A673 (cell line): ENCODE data around the gene P4HB. TPM values are rescaled to one million over a fixed set of nuclear protein-coding genes. Genes with fewer than 3 reads are reported as not detected.

Experiments used
- BruUV-seq: library from RNA; stranded (reverse); fragments of 400-500 nt; replicated peaks from 2 replicates; lab custom pipeline; 2021; lab: Mats Ljungman, UMichigan
- CTCF ChIA-PET: fragments of 300-600 bp; sonication (Branson Sonifier 250); formaldehyde crosslinking; loops from one replicate; lab custom pipeline; 2022; ENCODE audit warnings: antibody characterized with exemption; lab: Charles Lee
- POLR2A ChIA-PET: fragments of 300-600 bp; sonication (Branson Sonifier 250); formaldehyde crosslinking; loops from one replicate; lab custom pipeline; 2022; ENCODE audit warnings: antibody characterized with exemption; ENCODE audit not compliant: low non-redundant PET; lab: Charles Lee
- DNase-seq: peaks from one replicate; pipeline ENCODE4 v3.0.0-alpha.2; 2015; ENCODE audit warnings: low spot score
- H3K27ac ChIP-seq: fragments of 200-600 bp; sonication (generic); 2 replicates; pipeline ENCODE4 v1.5.1; 2016; ENCODE audit warnings: mixed run types, low read depth, mild to moderate bottlenecking, mixed read lengths, antibody characterized with exemption, low read length; ENCODE audit not compliant: poor library complexity, severe bottlenecking
- H3K27me3 ChIP-seq: fragments of 200-600 bp; sonication (generic); replicated peaks from 2 replicates; pipeline ENCODE4 v1.6.1; 2017; ENCODE audit warnings: mixed run types, low read depth, mild to moderate bottlenecking, mixed read lengths, antibody characterized with exemption, low read length; ENCODE audit not compliant: insufficient read depth, poor library complexity
- H3K36me3 ChIP-seq: fragments of 200-600 bp; sonication (generic); 2 replicates; pipeline ENCODE4 v1.6.1; 2016; ENCODE audit warnings: mixed run types, mild to moderate bottlenecking, mixed read lengths, antibody characterized with exemption, low read length; ENCODE audit not compliant: insufficient read depth, poor library complexity, severe bottlenecking
- H3K4me1 ChIP-seq: fragments of 200-600 bp; sonication (generic); 2 replicates; pipeline ENCODE4 v1.6.1; 2017; ENCODE audit warnings: mixed run types, mild to moderate bottlenecking, mixed read lengths, antibody characterized with exemption, low read length; ENCODE audit not compliant: insufficient read depth, poor library complexity, severe bottlenecking
- H3K4me3 ChIP-seq: fragments of 200-600 bp; sonication (generic); 2 replicates; pipeline ENCODE4 v1.5.1; 2016; ENCODE audit warnings: low read depth, mixed run types, mild to moderate bottlenecking, mixed read lengths, low read length; ENCODE audit not compliant: poor library complexity, severe bottlenecking
- H3K9me3 ChIP-seq: fragments of 200-600 bp; sonication (generic); 2 replicates; pipeline ENCODE4 v1.6.1; 2016; ENCODE audit warnings: mixed run types, low read depth, mild to moderate bottlenecking, mixed read lengths, antibody characterized with exemption, low read length; ENCODE audit not compliant: poor library complexity, severe bottlenecking
- EZH2 ChIP-seq: fragments of 200-600 bp; sonication (generic); IDR thresholded peaks from 2 replicates; pipeline ENCODE4 v1.6.1; 2017; ENCODE audit warnings: borderline replicate concordance, low read depth, mild to moderate bottlenecking, mixed read lengths, antibody characterized with exemption, low read length; ENCODE audit not compliant: poor library complexity, severe bottlenecking
- intact Hi-C: fragments of 100-400 bp; cut with micrococcal nuclease; formaldehyde crosslinking; loops from one replicate; pipeline ENCODE4 v1.10.0; 2022; ENCODE audit not compliant: unreplicated experiment
- total RNA-seq: library from RNA; stranded (reverse); gene quantifications from 2 replicates; pipeline ENCODE4 v1.2.3, GENCODE V29; 2021
- TF ChIP-seq, protein P1 (sequence below): fragments of 300-800, 200-600 bp; sonication (generic); conservative IDR thresholded peaks from 2 replicates; pipeline ENCODE4 v1.5.1; 2017; ENCODE audit warnings: low read depth, mild to moderate bottlenecking, antibody characterized with exemption, low read length, moderate library complexity, mixed read lengths

Gene P4HB
- total RNA-seq, 1 experiment from 2014 or later: 503 TPM

GRCh38 chr17:81839301-81839700 lies 21.0 kb downstream of the P4HB start:
- CTCF ChIA-PET: no interaction called here
- Histone ChIP-seq H3K27me3 (no peaks in the 10 kb centered on the region), H3K4me1 (no peaks in the 10 kb centered on the region), H3K9me3 (no peaks in the 10 kb centered on the region), H3K4me3 (no peak overlapping the region), H3K36me3 (peaks cover 16% of the 10 kb centered on the region), H3K27ac (no peak overlapping the region)
- POLR2A ChIA-PET: no interaction called here
- TF ChIP-seq, protein P1, sequence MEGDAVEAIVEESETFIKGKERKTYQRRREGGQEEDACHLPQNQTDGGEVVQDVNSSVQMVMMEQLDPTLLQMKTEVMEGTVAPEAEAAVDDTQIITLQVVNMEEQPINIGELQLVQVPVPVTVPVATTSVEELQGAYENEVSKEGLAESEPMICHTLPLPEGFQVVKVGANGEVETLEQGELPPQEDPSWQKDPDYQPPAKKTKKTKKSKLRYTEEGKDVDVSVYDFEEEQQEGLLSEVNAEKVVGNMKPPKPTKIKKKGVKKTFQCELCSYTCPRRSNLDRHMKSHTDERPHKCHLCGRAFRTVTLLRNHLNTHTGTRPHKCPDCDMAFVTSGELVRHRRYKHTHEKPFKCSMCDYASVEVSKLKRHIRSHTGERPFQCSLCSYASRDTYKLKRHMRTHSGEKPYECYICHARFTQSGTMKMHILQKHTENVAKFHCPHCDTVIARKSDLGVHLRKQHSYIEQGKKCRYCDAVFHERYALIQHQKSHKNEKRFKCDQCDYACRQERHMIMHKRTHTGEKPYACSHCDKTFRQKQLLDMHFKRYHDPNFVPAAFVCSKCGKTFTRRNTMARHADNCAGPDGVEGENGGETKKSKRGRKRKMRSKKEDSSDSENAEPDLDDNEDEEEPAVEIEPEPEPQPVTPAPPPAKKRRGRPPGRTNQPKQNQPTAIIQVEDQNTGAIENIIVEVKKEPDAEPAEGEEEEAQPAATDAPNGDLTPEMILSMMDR: no peak
- no peak for TF ChIP-seq EZH2
- no peak for DNase-seq
- BruUV-seq: no TSS peak
- intact Hi-C loops: no loop called here

GRCh38 chr17:81838753-81839255 lies 21.5 kb downstream of the P4HB start:
- POLR2A ChIA-PET: no interaction called here
- BruUV-seq: no TSS peak
- Histone ChIP-seq H3K27me3 (no peaks in the 10 kb centered on the region), H3K4me1 (no peaks in the 10 kb centered on the region), H3K27ac (no peak overlapping the region), H3K36me3 (peaks cover 11% of the 10 kb centered on the region), H3K9me3 (no peaks in the 10 kb centered on the region), H3K4me3 (no peak overlapping the region)
- no peak for DNase-seq
- TF ChIP-seq EZH2: no peak
- TF ChIP-seq, protein P1: no peak
- intact Hi-C loops: no loop called here
- CTCF ChIA-PET: no interaction called here

DNA sequence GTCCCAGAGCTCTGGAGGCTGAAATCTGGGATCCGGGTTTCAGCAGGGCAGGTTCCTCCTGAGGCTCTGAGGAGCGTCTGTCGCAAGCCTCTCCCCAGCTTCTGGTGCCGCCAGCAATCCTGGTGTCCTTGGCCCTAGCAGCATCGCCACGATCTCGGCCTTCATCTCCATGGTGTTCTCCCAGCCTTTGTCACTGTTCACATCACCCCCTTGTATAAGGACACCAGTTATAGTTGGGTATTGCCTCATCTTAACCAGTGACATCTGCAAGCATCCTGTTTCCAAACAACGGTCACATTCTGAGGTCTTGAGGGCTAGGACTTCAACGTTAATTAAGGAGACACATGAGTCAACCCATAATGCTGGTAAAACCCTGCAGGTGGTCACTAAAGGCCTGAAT lies 22.7 kb downstream of the P4HB start:
- no peaks in the 10 kb centered on the region for H3K9me3 ChIP-seq
- H3K4me3 ChIP-seq: no peak overlapping the region
- H3K36me3 ChIP-seq: no peaks in the 10 kb centered on the region
- CTCF ChIA-PET: no interaction called here
- no TSS peak for BruUV-seq
- DNase-seq: no peak
- H3K27ac ChIP-seq: no peak overlapping the region
- H3K4me1 ChIP-seq: no peaks in the 10 kb centered on the region
- intact Hi-C loops: no loop called here
- no peaks in the 10 kb centered on the region for H3K27me3 ChIP-seq
- no peak for TF ChIP-seq EZH2
- TF ChIP-seq, protein P1: no peak
- POLR2A ChIA-PET: no interaction called here
